Fibroblast of lung (primary cell): ENCODE measurements around the gene ZNF878.

Experiments
- CTCF ChIP-seq, 2 donors: IDR thresholded peaks in 1 of 2; conservative IDR thresholded peaks in 1 of 2; 1 replicate in 1 of 2; 2 replicates in 1 of 2; pipeline ENCODE4 v1.5.1; 2011 to 2012; ENCODE audit warnings: low read length in 2 of 2, control low read depth in 1 of 2, inconsistent platforms in 1 of 2, low read depth in 1 of 2, mild to moderate bottlenecking in 1 of 2
- EZH2 ChIP-seq: IDR thresholded peaks from 2 replicates; pipeline ENCODE4 v1.5.1; 2012; ENCODE audit warnings: low read length, control low read depth, mild to moderate bottlenecking; ENCODE audit errors: missing control alignments

- TF ChIP-seq EZH2 (no peak), CTCF (conservative IDR thresholded peaks at IDR 0.05 in 1 of 2, IDR thresholded peaks at IDR 0.05 in 1 of 2; ENCODE audit: low read depth in 1 of 2, low read length in 2 of 2) (no peak)
Observed at GRCh38 chr19:12095111-12095790, 42.5 kb upstream of the ZNF878 start.
